ENCODE measurements around the gene INHBE.

INHBE gene

GRCh38 chr12:57455374-57456144 lies 452 bp downstream of the INHBE start:
- Histone ChIP-seq H3K27ac (ENCODE audit: low read length) (no peak overlapping the region), H3K4me2 (ENCODE audit: insufficient read depth, low read length) (no peak overlapping the region), H4K20me1 (ENCODE audit: insufficient read depth, low read length) (no peaks in the 10 kb centered on the region), H3K9me3 (ENCODE audit: insufficient read depth, low read length, severe bottlenecking) (no peaks in the 10 kb centered on the region), H3K9ac (ENCODE audit: low read depth, low read length) (no peak overlapping the region), H3K27me3 (ENCODE audit: insufficient read depth, low read length, poor library complexity) (peaks cover 2% of the 10 kb centered on the region), H3K4me1 (ENCODE audit: insufficient read depth, low read length) (peaks cover 22% of the 10 kb centered on the region), H3K4me3 (ENCODE audit: low read depth in 1 of 2, low read length in 2 of 2) (no peak overlapping the region), H2AFZ (ENCODE audit: low read depth, low read length) (peak overlapping the region; percentile 63; the same call in 1 of the 2 replicates), H3K79me2 (ENCODE audit: insufficient read depth, low read length) (no peaks in the 10 kb centered on the region), H3K36me3 (ENCODE audit: insufficient read depth, low read length) (no peaks in the 10 kb centered on the region)
- TF ChIP-seq EZH2 (IDR thresholded peaks at IDR 0.05; ENCODE audit: borderline replicate concordance, low read depth, low read length, severe bottlenecking) (no peak), CTCF (IDR thresholded peaks at IDR 0.05; ENCODE audit: borderline replicate concordance, extremely low read depth, low read length, poor library complexity, severe bottlenecking) (no peak)
- ATAC-seq (ENCODE audit: insufficient read depth, low read depth) = no peak
- no peak for DNase-seq

GRCh38 chr12:57456145-57456700 lies 1.1 kb downstream of the INHBE start:
- Histone ChIP-seq H3K27me3 (ENCODE audit: insufficient read depth, low read length, poor library complexity) (peaks cover 7% of the 10 kb centered on the region), H2AFZ (ENCODE audit: low read depth, low read length) (peak overlapping the region; percentile 63; the same call in 1 of the 2 replicates), H3K9ac (ENCODE audit: low read depth, low read length) (no peak overlapping the region), H3K4me2 (ENCODE audit: insufficient read depth, low read length) (no peak overlapping the region), H4K20me1 (ENCODE audit: insufficient read depth, low read length) (no peaks in the 10 kb centered on the region), H3K9me3 (ENCODE audit: insufficient read depth, low read length, severe bottlenecking) (no peaks in the 10 kb centered on the region), H3K27ac (ENCODE audit: low read length) (no peak overlapping the region), H3K4me3 (ENCODE audit: low read depth in 1 of 2, low read length in 2 of 2) (no peak overlapping the region), H3K4me1 (ENCODE audit: insufficient read depth, low read length) (peaks cover 29% of the 10 kb centered on the region), H3K79me2 (ENCODE audit: insufficient read depth, low read length) (no peaks in the 10 kb centered on the region), H3K36me3 (ENCODE audit: insufficient read depth, low read length) (no peaks in the 10 kb centered on the region)
- ATAC-seq (ENCODE audit: insufficient read depth, low read depth) = peak; percentile 37
- no peak for TF ChIP-seq EZH2 (IDR thresholded peaks at IDR 0.05; ENCODE audit: borderline replicate concordance, low read depth, low read length, severe bottlenecking)
- TF ChIP-seq CTCF (IDR thresholded peaks at IDR 0.05; ENCODE audit: borderline replicate concordance, extremely low read depth, low read length, poor library complexity, severe bottlenecking) = peak; percentile 83
- DNase-seq = peak; percentile 66

GRCh38 chr12:57456737-57457490 lies 1.8 kb downstream of the INHBE start:
- Histone ChIP-seq H3K4me1 (ENCODE audit: insufficient read depth, low read length) (peaks cover 35% of the 10 kb centered on the region), H4K20me1 (ENCODE audit: insufficient read depth, low read length) (no peaks in the 10 kb centered on the region), H3K9ac (ENCODE audit: low read depth, low read length) (no peak overlapping the region), H2AFZ (ENCODE audit: low read depth, low read length) (no peak overlapping the region), H3K4me2 (ENCODE audit: insufficient read depth, low read length) (no peak overlapping the region), H3K9me3 (ENCODE audit: insufficient read depth, low read length, severe bottlenecking) (no peaks in the 10 kb centered on the region), H3K79me2 (ENCODE audit: insufficient read depth, low read length) (no peaks in the 10 kb centered on the region), H3K4me3 (ENCODE audit: low read depth in 1 of 2, low read length in 2 of 2) (no peak overlapping the region), H3K27ac (ENCODE audit: low read length) (no peak overlapping the region), H3K27me3 (ENCODE audit: insufficient read depth, low read length, poor library complexity) (peaks cover 7% of the 10 kb centered on the region), H3K36me3 (ENCODE audit: insufficient read depth, low read length) (no peaks in the 10 kb centered on the region)
- no peak for TF ChIP-seq EZH2 (IDR thresholded peaks at IDR 0.05; ENCODE audit: borderline replicate concordance, low read depth, low read length, severe bottlenecking)
- no peak for TF ChIP-seq CTCF (IDR thresholded peaks at IDR 0.05; ENCODE audit: borderline replicate concordance, extremely low read depth, low read length, poor library complexity, severe bottlenecking)
- DNase-seq = no peak
- no peak for ATAC-seq (ENCODE audit: insufficient read depth, low read depth)
